ENCODE measurements around the gene USP44. TPM values are rescaled to one million over a fixed set of nuclear protein-coding genes. Genes with fewer than 3 reads are reported as not detected.
A peak's percentile ranks its signal among the peaks of the same experiment; 100 is the strongest.

USP44 gene
- total and polyA plus RNA-seq, 2 of the 4 experiments (the other 2 are of a cell fraction) = 13.0 to 33.5 TPM

GRCh38 chr12:95543305-95543704 lies 8.0 kb downstream of the USP44 start:
- Histone ChIP-seq H4K20me1 (ENCODE audit: insufficient read depth, low read length) (no peaks in the 10 kb centered on the region), H3K4me2 (ENCODE audit: low read depth, low read length) (no peak overlapping the region), H3K4me1 (ENCODE audit: control insufficient read depth, insufficient read depth, low read length) (peaks cover 10% of the 10 kb centered on the region), H2AK5ac (ENCODE audit: low read depth, low read length) (no peak overlapping the region), H2BK15ac (ENCODE audit: low read depth, low read length) (no peak overlapping the region), H3K23ac (ENCODE audit: low read depth, low read length) (no peak overlapping the region), H3K9me3 (ENCODE audit: control insufficient read depth, insufficient read depth, low read length) (no peaks in the 10 kb centered on the region), H2BK120ac (ENCODE audit: low read depth, low read length) (no peak overlapping the region), H2BK5ac (ENCODE audit: low read depth, low read length, poor library complexity, severe bottlenecking) (no peak overlapping the region), H4K8ac (ENCODE audit: low read depth in 2 of 2, low read length in 2 of 2) (0 out of 4 replicates have a peak overlapping the region, but pooled peaks of 1 of the 2 experiments have one; percentile 33), H2AFZ (replicated peaks; ENCODE audit: low read length, poor library complexity) (no peak overlapping the region), H3K9ac (ENCODE audit: low read depth, low read length) (no peak overlapping the region), H3K14ac (replicated peaks; ENCODE audit: low read depth, low read length) (no peak overlapping the region), H3K79me1 (ENCODE audit: low read depth in 1 of 2, low read length in 2 of 2) (peaks cover 42 to 51% of the 10 kb centered on the region in 2 experiments), H2BK20ac (ENCODE audit: low read depth, low read length) (no peak overlapping the region), H3K27me3 (ENCODE audit: control insufficient read depth, insufficient read depth, low read length) (no peaks in the 10 kb centered on the region), H3K9me1 (ENCODE audit: insufficient read depth, low read length) (peaks cover 3% of the 10 kb centered on the region; the same call in 1 of the 2 replicates), H3K36me3 (ENCODE audit: control insufficient read depth, insufficient read depth, low read length) (no peaks in the 10 kb centered on the region), H4K91ac (ENCODE audit: insufficient read depth, low read depth, low read length) (no peak overlapping the region), H3K4ac (ENCODE audit: low read depth, low read length) (no peak overlapping the region), H3K56ac (ENCODE audit: extremely low read depth, insufficient read depth, low read length) (no peak overlapping the region), H3K27ac (ENCODE audit: insufficient read depth, low read length) (no peak overlapping the region; the same call in 1 of the 2 replicates), H4K5ac (ENCODE audit: low read depth, low read length) (no peak overlapping the region), H3K18ac (ENCODE audit: low read depth, low read length) (no peak overlapping the region), H3K4me3 (ENCODE audit: insufficient read depth, low read depth, low read length) (no peak overlapping the region), H2AK9ac (replicated peaks; ENCODE audit: low read depth, low read length, poor library complexity) (no peak overlapping the region)
- WGBS, 2 experiments (ENCODE audit: extremely low coverage in 2 of 2, insufficient read length in 1 of 2) = no CpG with 5 or more reads among the region's 7 CpGs
- CTCF ChIA-PET = no interaction called here
- BruUV-seq (replicated peaks) = no TSS peak
- dilution Hi-C loops (cut with HindIII; ENCODE audit: low sequenced_read_pairs, unreplicated experiment) = no loop called here
- in situ Hi-C loops (cut with MboI; ENCODE audit: low sequenced_read_pairs) = no loop called here
- DNase-seq = no peak
- POLR2A ChIA-PET (ENCODE audit: unreplicated experiment) = no interaction called here
- ATAC-seq (ENCODE audit: low read depth) = no peak
- TF ChIP-seq CEBPB (IDR thresholded peaks at IDR 0.05; ENCODE audit: low read depth, low read length) (no peak), MAZ (IDR thresholded peaks at IDR 0.05; ENCODE audit: borderline replicate concordance, low read depth, low read length) (no peak), RFX5 (IDR thresholded peaks at IDR 0.05; ENCODE audit: low read depth, low read length) (no peak)
- intact Hi-C loops (cut with micrococcal nuclease) = no loop called here

Data from IMR-90 (cell line).